Activated naive CD8-positive, alpha-beta T cell treated with anti-CD3 and anti-CD28 coated beads for 36 hours (primary cell): ENCODE measurements around the gene OCA2. TPM values are rescaled to one million over a fixed set of nuclear protein-coding genes. Genes with fewer than 3 reads are reported as not detected.

Source experiments
- DNase-seq: peaks from one replicate; pipeline ENCODE4 v3.0.0; 2021
- H3K27ac Mint-ChIP-seq: one replicate; pipeline ENCODE4 v1.8.0; 2022; ENCODE audit warnings: mild to moderate bottlenecking, moderate library complexity, mixed read lengths
- H3K27me3 Mint-ChIP-seq: one replicate; pipeline ENCODE4 v1.8.0; 2022; ENCODE audit warnings: mild to moderate bottlenecking, mixed read lengths
- H3K36me3 Mint-ChIP-seq: one replicate; pipeline ENCODE4 v1.8.0; 2021; ENCODE audit warnings: mild to moderate bottlenecking, mixed read lengths
- H3K4me1 Mint-ChIP-seq: one replicate; pipeline ENCODE4 v1.8.0; 2021; ENCODE audit warnings: mixed read lengths
- H3K4me3 Mint-ChIP-seq: one replicate; pipeline ENCODE4 v1.8.0; 2022; ENCODE audit warnings: mild to moderate bottlenecking, moderate library complexity, mixed read lengths
- H3K9me3 Mint-ChIP-seq: one replicate; pipeline ENCODE4 v1.8.0; 2022; ENCODE audit warnings: mixed read lengths
- total RNA-seq, 2 experiments: library from RNA; stranded (reverse); gene quantifications; one replicate each; pipeline ENCODE4 v1.2.3, GENCODE V29; 2021

Gene OCA2
- total RNA-seq, 2 experiments from 2014 or later, result not detected

- Mint-ChIP-seq H3K4me3 (no peak overlapping the region), H3K9me3 (no peaks in the 10 kb centered on the region), H3K36me3 (no peaks in the 10 kb centered on the region), H3K27me3 (peaks cover 37% of the 10 kb centered on the region), H3K4me1 (peaks cover 6% of the 10 kb centered on the region), H3K27ac (no peak overlapping the region)
- no peak for DNase-seq
Measured at GRCh38 chr15:28082891-28083684, 16.0 kb downstream of the OCA2 start.

- Mint-ChIP-seq H3K4me1 (peaks cover 3% of the 10 kb centered on the region), H3K4me3 (no peak overlapping the region), H3K27me3 (peaks cover 26% of the 10 kb centered on the region)
Measured at GRCh38 chr15:28081594-28081993, 17.5 kb downstream of the OCA2 start.

GRCh38 chr15:28080386-28080785, 18.7 kb downstream of the OCA2 start:
- no peaks in the 10 kb centered on the region for H3K4me1 Mint-ChIP-seq
- H3K4me3 Mint-ChIP-seq, result no peak overlapping the region
- no peaks in the 10 kb centered on the region for H3K36me3 Mint-ChIP-seq
- no peak for DNase-seq
- peaks cover 18% of the 10 kb centered on the region for H3K27me3 Mint-ChIP-seq
- H3K9me3 Mint-ChIP-seq, result no peaks in the 10 kb centered on the region
- no peak overlapping the region for H3K27ac Mint-ChIP-seq

More at GRCh38 chr15:28081594-28081993, 17.5 kb downstream of the OCA2 start:
- DNase-seq, result no peak
- Mint-ChIP-seq H3K36me3 (no peaks in the 10 kb centered on the region), H3K27ac (no peak overlapping the region), H3K9me3 (no peaks in the 10 kb centered on the region)

GRCh38 chr15:28079313-28079969, 19.7 kb downstream of the OCA2 start:
- no peaks in the 10 kb centered on the region for H3K36me3 Mint-ChIP-seq
- peaks cover 12% of the 10 kb centered on the region for H3K27me3 Mint-ChIP-seq
- DNase-seq, result no peak
- no peak overlapping the region for H3K27ac Mint-ChIP-seq
- H3K4me1 Mint-ChIP-seq, result no peaks in the 10 kb centered on the region
- no peaks in the 10 kb centered on the region for H3K9me3 Mint-ChIP-seq
- no peak overlapping the region for H3K4me3 Mint-ChIP-seq

- H3K4me3 Mint-ChIP-seq, result no peak overlapping the region
- H3K36me3 Mint-ChIP-seq, result no peaks in the 10 kb centered on the region
- DNase-seq, result no peak
- H3K9me3 Mint-ChIP-seq, result no peaks in the 10 kb centered on the region
- H3K4me1 Mint-ChIP-seq, result no peaks in the 10 kb centered on the region
- H3K27me3 Mint-ChIP-seq, result peaks cover 7% of the 10 kb centered on the region
- H3K27ac Mint-ChIP-seq, result no peak overlapping the region
Measured at GRCh38 chr15:28078191-28078719, 20.9 kb downstream of the OCA2 start.

GRCh38 chr15:28075573-28075972, 23.5 kb downstream of the OCA2 start:
- no peak for DNase-seq
- Mint-ChIP-seq H3K4me1 (no peaks in the 10 kb centered on the region), H3K9me3 (no peaks in the 10 kb centered on the region), H3K36me3 (no peaks in the 10 kb centered on the region), H3K27ac (no peak overlapping the region), H3K4me3 (no peak overlapping the region), H3K27me3 (peaks cover 15% of the 10 kb centered on the region)

- peaks cover 5% of the 10 kb centered on the region for H3K9me3 Mint-ChIP-seq
- H3K27me3 Mint-ChIP-seq, result peaks cover 27% of the 10 kb centered on the region
- no peak for DNase-seq
- no peaks in the 10 kb centered on the region for H3K4me1 Mint-ChIP-seq
- peaks cover 2% of the 10 kb centered on the region for H3K36me3 Mint-ChIP-seq
- no peak overlapping the region for H3K27ac Mint-ChIP-seq
- H3K4me3 Mint-ChIP-seq, result no peak overlapping the region
Measured at GRCh38 chr15:28068930-28069329, 30.2 kb downstream of the OCA2 start.

GRCh38 chr15:28066231-28066630, 32.9 kb downstream of the OCA2 start:
- Mint-ChIP-seq H3K27me3 (peaks cover 20% of the 10 kb centered on the region), H3K36me3 (peaks cover 2% of the 10 kb centered on the region), H3K27ac (no peak overlapping the region), H3K4me3 (no peak overlapping the region), H3K9me3 (peaks cover 9% of the 10 kb centered on the region), H3K4me1 (no peaks in the 10 kb centered on the region)
- DNase-seq, result no peak

- Mint-ChIP-seq H3K9me3 (peaks cover 9% of the 10 kb centered on the region), H3K4me1 (no peaks in the 10 kb centered on the region), H3K27me3 (peaks cover 4% of the 10 kb centered on the region), H3K27ac (no peak overlapping the region), H3K4me3 (no peak overlapping the region), H3K36me3 (peaks cover 2% of the 10 kb centered on the region)
- no peak for DNase-seq
Measured at GRCh38 chr15:28060005-28060404, 39.1 kb downstream of the OCA2 start.

GRCh38 chr15:28058082-28058481, 41.0 kb downstream of the OCA2 start:
- H3K9me3 Mint-ChIP-seq, result no peaks in the 10 kb centered on the region
- no peaks in the 10 kb centered on the region for H3K36me3 Mint-ChIP-seq
- H3K4me1 Mint-ChIP-seq, result no peaks in the 10 kb centered on the region
- peaks cover 4% of the 10 kb centered on the region for H3K27me3 Mint-ChIP-seq
- DNase-seq, result no peak
- no peak overlapping the region for H3K4me3 Mint-ChIP-seq
- H3K27ac Mint-ChIP-seq, result no peak overlapping the region

GRCh38 chr15:28051955-28052633, 47.0 kb downstream of the OCA2 start:
- H3K27ac Mint-ChIP-seq, result no peak overlapping the region
- H3K36me3 Mint-ChIP-seq, result no peaks in the 10 kb centered on the region
- DNase-seq, result no peak
- peaks cover 13% of the 10 kb centered on the region for H3K27me3 Mint-ChIP-seq
- H3K9me3 Mint-ChIP-seq, result peaks cover 6% of the 10 kb centered on the region
- H3K4me3 Mint-ChIP-seq, result no peak overlapping the region
- no peaks in the 10 kb centered on the region for H3K4me1 Mint-ChIP-seq

GRCh38 chr15:28049581-28049980, 49.5 kb downstream of the OCA2 start:
- no peak overlapping the region for H3K27ac Mint-ChIP-seq
- peaks cover 6% of the 10 kb centered on the region for H3K9me3 Mint-ChIP-seq
- no peak overlapping the region for H3K4me3 Mint-ChIP-seq
- no peaks in the 10 kb centered on the region for H3K36me3 Mint-ChIP-seq
- H3K27me3 Mint-ChIP-seq, result peaks cover 15% of the 10 kb centered on the region
- DNase-seq, result no peak
- H3K4me1 Mint-ChIP-seq, result no peaks in the 10 kb centered on the region

GRCh38 chr15:28047277-28047676, 51.8 kb downstream of the OCA2 start:
- DNase-seq, result no peak
- Mint-ChIP-seq H3K36me3 (no peaks in the 10 kb centered on the region), H3K27me3 (peaks cover 15% of the 10 kb centered on the region), H3K27ac (no peak overlapping the region), H3K4me1 (no peaks in the 10 kb centered on the region), H3K4me3 (no peak overlapping the region), H3K9me3 (peaks cover 6% of the 10 kb centered on the region)

- no peaks in the 10 kb centered on the region for H3K36me3 Mint-ChIP-seq
- no peak for DNase-seq
- peaks cover 24% of the 10 kb centered on the region for H3K27me3 Mint-ChIP-seq
- no peaks in the 10 kb centered on the region for H3K4me1 Mint-ChIP-seq
- H3K4me3 Mint-ChIP-seq, result no peak overlapping the region
- H3K9me3 Mint-ChIP-seq, result peaks cover 6% of the 10 kb centered on the region
- no peak overlapping the region for H3K27ac Mint-ChIP-seq
Measured at GRCh38 chr15:28044121-28044672, 54.9 kb downstream of the OCA2 start.

GRCh38 chr15:28043691-28044091, 55.4 kb downstream of the OCA2 start:
- H3K4me1 Mint-ChIP-seq, result no peaks in the 10 kb centered on the region
- peaks cover 29% of the 10 kb centered on the region for H3K27me3 Mint-ChIP-seq
- H3K27ac Mint-ChIP-seq, result no peak overlapping the region
- no peaks in the 10 kb centered on the region for H3K36me3 Mint-ChIP-seq
- no peak overlapping the region for H3K4me3 Mint-ChIP-seq
- peaks cover 6% of the 10 kb centered on the region for H3K9me3 Mint-ChIP-seq
- no peak for DNase-seq
